Gastroesophageal sphincter (tissue), 3 donors: ENCODE results near the gene MBLAC2.

Experiments used
- CTCF ChIP-seq, 4 experiments: fragments of 200-600 bp in 2 of 4; fragments of 450-650 bp in 2 of 4; sonication (generic) in 1 of 4; IDR thresholded peaks; one replicate each; pipeline ENCODE4 v1.5.1; 2017 to 2019; ENCODE audit warnings: antibody characterized with exemption in 4 of 4, mild to moderate bottlenecking in 2 of 4, moderate library complexity in 2 of 4
- POLR2A ChIP-seq, 2 donors: fragments of 450-650 bp; IDR thresholded peaks; one replicate each; pipeline ENCODE4 v1.6.1; 2017; ENCODE audit warnings: antibody characterized with exemption in 2 of 2, mild to moderate bottlenecking in 2 of 2, moderate library complexity in 1 of 2
- POLR2AphosphoS5 ChIP-seq: sonication (generic); formaldehyde crosslinking; IDR thresholded peaks from one replicate; pipeline ENCODE4 v1.6.1; 2017; ENCODE audit warnings: antibody characterized with exemption

GRCh38 chr5:90409318-90410177, 65.0 kb downstream of the MBLAC2 start, which contains the start of gene CETN3:
- TF ChIP-seq CTCF (IDR thresholded peaks at IDR 0.05), result peak in 2 of 4 experiments; percentile 15 to 17
- TF ChIP-seq POLR2A (IDR thresholded peaks at IDR 0.05), result peak; percentile 76 to 84
- TF ChIP-seq POLR2AphosphoS5, result peak; percentile 96
